RWPE2 (cell line): Measurements from ENCODE around the gene OLFML2B.

ENCODE experiments used
- ATAC-seq: fragments of 200-7000 bp; cut with Tn5 transposase; 3 replicates; pipeline ENCODE4 v1.9.1; 2021; ENCODE audit warnings: low read depth
- DNase-seq: peaks from one replicate; pipeline ENCODE4 v3.0.0-alpha.2; 2020; ENCODE audit warnings: low spot score
- H3K27ac ChIP-seq: fragments of 450-650 bp; 2 replicates; pipeline ENCODE4 v1.5.1; 2017; ENCODE audit warnings: mild to moderate bottlenecking; ENCODE audit not compliant: poor library complexity, severe bottlenecking
- H3K27me3 ChIP-seq: fragments of 250-450 bp; sonication (Bioruptor Pico); 2 replicates; pipeline ENCODE4 v1.5.1; 2021; ENCODE audit warnings: mild to moderate bottlenecking, moderate library complexity; ENCODE audit not compliant: insufficient read depth, poor library complexity, severe bottlenecking
- H3K36me3 ChIP-seq: fragments of 250-450 bp; sonication (Bioruptor Pico); 2 replicates; pipeline ENCODE4 v1.5.1; 2020; ENCODE audit warnings: low read depth, mild to moderate bottlenecking, moderate library complexity
- H3K4me1 ChIP-seq: fragments of 250-450 bp; sonication (Bioruptor Pico); 2 replicates; pipeline ENCODE4 v1.5.1; 2021; ENCODE audit warnings: mild to moderate bottlenecking, moderate library complexity; ENCODE audit not compliant: insufficient read depth, poor library complexity, severe bottlenecking
- H3K4me3 ChIP-seq: fragments of 250-450 bp; sonication (Bioruptor Pico); 2 replicates; pipeline ENCODE4 v1.5.1; 2021; ENCODE audit warnings: mild to moderate bottlenecking, moderate library complexity; ENCODE audit not compliant: severe bottlenecking
- H3K9me3 ChIP-seq: fragments of 250-450 bp; sonication (Bioruptor Pico); 2 replicates; pipeline ENCODE4 v1.5.1; 2021; ENCODE audit warnings: mild to moderate bottlenecking, moderate library complexity; ENCODE audit not compliant: severe bottlenecking
- TF ChIP-seq, protein P1 (sequence below): fragments of 450-650 bp; IDR thresholded peaks from one replicate; pipeline ENCODE4 v1.5.1; 2017; ENCODE audit warnings: mild to moderate bottlenecking, moderate library complexity; ENCODE audit not compliant: poor library complexity, severe bottlenecking

The OLFML2B gene

DNA sequence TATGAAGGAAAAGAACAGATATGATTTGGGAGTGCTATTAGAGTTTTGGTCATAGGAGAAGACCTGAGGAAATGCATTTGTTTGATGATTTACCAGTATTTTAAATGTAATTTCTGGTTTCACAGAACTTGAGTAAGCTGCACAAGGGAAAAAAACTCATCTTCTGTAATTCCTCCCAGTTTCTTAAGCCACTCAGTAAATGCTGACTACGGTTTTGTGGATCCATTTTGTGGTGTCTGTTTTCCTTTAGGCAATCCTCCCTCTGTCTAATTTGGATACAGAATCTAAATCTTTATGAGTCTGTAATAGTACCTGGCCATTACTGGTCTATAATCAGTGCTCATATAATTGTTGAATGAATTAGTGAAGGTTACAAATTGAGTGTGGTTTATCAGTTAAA, 72.0 kb downstream of the OLFML2B start:
- Histone ChIP-seq H3K27me3 (no peaks in the 10 kb centered on the region), H3K4me1 (no peaks in the 10 kb centered on the region), H3K36me3 (no peaks in the 10 kb centered on the region), H3K4me3 (no peak overlapping the region), H3K9me3 (no peaks in the 10 kb centered on the region), H3K27ac (no peak overlapping the region)
- ATAC-seq: no peak
- no peak for DNase-seq
- TF ChIP-seq, protein P1, sequence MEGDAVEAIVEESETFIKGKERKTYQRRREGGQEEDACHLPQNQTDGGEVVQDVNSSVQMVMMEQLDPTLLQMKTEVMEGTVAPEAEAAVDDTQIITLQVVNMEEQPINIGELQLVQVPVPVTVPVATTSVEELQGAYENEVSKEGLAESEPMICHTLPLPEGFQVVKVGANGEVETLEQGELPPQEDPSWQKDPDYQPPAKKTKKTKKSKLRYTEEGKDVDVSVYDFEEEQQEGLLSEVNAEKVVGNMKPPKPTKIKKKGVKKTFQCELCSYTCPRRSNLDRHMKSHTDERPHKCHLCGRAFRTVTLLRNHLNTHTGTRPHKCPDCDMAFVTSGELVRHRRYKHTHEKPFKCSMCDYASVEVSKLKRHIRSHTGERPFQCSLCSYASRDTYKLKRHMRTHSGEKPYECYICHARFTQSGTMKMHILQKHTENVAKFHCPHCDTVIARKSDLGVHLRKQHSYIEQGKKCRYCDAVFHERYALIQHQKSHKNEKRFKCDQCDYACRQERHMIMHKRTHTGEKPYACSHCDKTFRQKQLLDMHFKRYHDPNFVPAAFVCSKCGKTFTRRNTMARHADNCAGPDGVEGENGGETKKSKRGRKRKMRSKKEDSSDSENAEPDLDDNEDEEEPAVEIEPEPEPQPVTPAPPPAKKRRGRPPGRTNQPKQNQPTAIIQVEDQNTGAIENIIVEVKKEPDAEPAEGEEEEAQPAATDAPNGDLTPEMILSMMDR: no peak

DNA sequence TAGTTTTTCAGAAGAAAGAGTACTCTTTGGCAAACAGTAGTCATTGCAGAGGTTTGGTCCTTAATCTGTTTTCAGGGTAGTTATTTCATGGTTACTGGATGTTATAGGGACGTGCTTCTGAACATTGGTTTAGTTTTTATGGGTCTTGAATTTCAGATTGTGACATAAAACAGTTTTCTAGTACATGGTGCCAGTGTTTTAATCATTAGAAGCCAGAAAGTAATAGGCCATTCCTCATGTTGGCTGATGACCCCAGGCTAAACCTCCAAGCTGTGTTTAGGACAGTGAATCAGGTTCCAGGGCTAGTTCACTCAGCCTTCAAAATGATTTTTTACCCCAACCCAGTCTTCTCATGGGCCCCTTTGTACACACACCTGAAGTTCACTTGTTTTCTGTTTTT, 73.3 kb downstream of the OLFML2B start:
- ATAC-seq: no peak
- Histone ChIP-seq H3K4me3 (no peak overlapping the region), H3K36me3 (no peaks in the 10 kb centered on the region), H3K27ac (no peak overlapping the region), H3K27me3 (no peaks in the 10 kb centered on the region), H3K4me1 (no peaks in the 10 kb centered on the region), H3K9me3 (no peaks in the 10 kb centered on the region)
- TF ChIP-seq, protein P1: no peak
- no peak for DNase-seq

DNA sequence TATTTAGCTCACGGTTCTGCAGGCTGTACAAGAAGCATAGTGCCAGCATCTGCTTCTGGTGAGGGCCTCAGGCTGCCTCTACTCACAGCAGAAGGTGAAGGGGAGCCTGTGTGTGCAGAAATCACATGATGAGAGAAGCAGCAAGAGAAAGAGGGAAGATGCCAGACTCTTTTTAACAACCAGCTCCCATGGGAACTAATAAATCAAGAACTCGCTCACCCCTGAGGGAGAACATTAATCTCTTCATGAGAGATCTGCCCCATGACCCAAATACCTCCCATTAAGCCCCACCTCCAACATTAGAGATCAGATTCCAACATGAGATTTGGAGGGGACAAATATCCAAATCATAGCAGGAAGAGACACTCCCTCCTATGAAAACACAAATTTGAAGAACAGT, 74.1 kb downstream of the OLFML2B start:
- ATAC-seq (no peak), DNase-seq (no peak)

DNA sequence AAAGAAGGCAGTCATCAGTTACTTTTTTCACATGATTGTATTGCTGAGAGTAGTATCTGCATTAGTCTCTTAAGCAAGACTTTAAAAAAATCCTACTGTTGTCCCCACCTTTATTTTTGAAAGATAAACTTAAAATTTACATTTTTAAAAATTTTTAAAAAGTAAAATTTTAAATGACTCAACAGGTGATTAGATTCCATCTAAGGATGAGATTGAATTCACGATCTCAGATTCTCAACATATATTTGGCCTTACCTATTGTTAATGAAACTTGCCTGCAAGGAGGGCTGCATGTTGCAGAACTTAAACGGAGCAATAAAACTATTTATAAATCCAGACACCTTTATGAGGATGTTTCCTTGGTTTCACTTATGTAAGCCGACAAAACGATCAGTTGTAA, 75.2 kb downstream of the OLFML2B start:
- no peaks in the 10 kb centered on the region for H3K36me3 ChIP-seq
- H3K4me1 ChIP-seq: no peaks in the 10 kb centered on the region
- ATAC-seq (no peak), DNase-seq (no peak)
- H3K27me3 ChIP-seq: no peaks in the 10 kb centered on the region
- no peaks in the 10 kb centered on the region for H3K9me3 ChIP-seq
- TF ChIP-seq, protein P1: no peak
- H3K4me3 ChIP-seq: no peak overlapping the region
- no peak overlapping the region for H3K27ac ChIP-seq

More for the DNA sequence above, 74.1 kb downstream of the OLFML2B start:
- no peak overlapping the region for H3K4me3 ChIP-seq
- TF ChIP-seq, protein P1: no peak
- H3K27me3 ChIP-seq: no peaks in the 10 kb centered on the region
- no peak overlapping the region for H3K27ac ChIP-seq
- H3K4me1 ChIP-seq: no peaks in the 10 kb centered on the region
- H3K9me3 ChIP-seq: no peaks in the 10 kb centered on the region
- H3K36me3 ChIP-seq: no peaks in the 10 kb centered on the region

DNA sequence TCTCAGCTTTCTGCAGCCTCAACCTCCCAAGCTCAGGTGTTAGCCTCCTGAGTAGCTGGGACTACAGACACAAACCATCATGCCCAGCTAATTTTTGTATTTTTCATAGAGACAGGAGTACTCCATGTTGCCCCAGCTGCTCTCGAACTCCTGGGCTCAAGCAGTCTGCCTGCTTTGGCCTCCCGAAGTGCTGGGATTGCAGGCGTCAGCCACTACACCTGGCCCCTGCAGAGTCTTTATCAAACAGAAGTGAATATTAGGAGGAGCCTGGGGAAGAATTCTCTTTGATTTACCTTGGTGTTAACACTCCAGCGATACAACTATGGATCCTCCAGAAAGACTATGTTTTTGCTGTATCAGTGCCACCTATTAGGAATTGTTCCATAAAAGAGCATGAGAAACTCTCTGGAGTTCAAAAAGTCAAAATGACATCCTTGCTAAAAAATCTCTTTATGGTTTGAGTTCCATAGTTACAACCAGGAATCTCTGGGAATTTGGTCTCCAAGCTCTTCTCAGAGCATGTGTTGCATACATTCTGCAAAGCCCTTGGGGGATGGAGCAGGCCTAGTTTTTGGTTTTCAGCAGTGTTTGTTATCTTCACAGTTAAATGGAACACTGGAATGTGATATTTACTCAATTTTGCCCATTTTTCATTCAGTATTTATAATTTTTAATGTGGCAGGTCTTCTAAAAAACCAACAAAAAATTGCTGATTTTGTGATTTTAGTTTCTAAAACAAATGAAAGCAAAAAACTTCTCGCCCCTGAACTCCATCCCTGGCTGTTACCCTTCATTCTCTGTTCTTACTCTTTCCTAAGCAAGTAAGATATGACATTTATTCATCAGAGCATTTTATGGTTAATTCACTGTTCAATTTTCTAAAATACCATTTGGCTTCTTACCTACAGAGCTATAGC, 77.3 kb downstream of the OLFML2B start:
- no peak for ATAC-seq

More for the DNA sequence above, 77.3 kb downstream of the OLFML2B start:
- TF ChIP-seq, protein P1: no peak
- no peaks in the 10 kb centered on the region for H3K9me3 ChIP-seq
- H3K36me3 ChIP-seq: no peaks in the 10 kb centered on the region
- H3K4me3 ChIP-seq: no peak overlapping the region
- no peak for DNase-seq
- H3K27me3 ChIP-seq: no peaks in the 10 kb centered on the region
- H3K27ac ChIP-seq: no peak overlapping the region
- H3K4me1 ChIP-seq: no peaks in the 10 kb centered on the region
